ENCODE data around the gene PPP4R3C. TPM values are rescaled to one million over a fixed set of nuclear protein-coding genes. Genes with fewer than 3 reads are reported as not detected.

Gene PPP4R3C
- total RNA-seq (not detected in 2 replicates), polyA plus RNA-seq (not detected in 2 replicates), polyA minus RNA-seq (not detected in 2 replicates)
- not detected for total RNA-seq (2013)

- H3K9me3 Mint-ChIP-seq (ENCODE audit: insufficient read depth): no peaks in the 10 kb centered on the region
- H3K27me3 Mint-ChIP-seq: no peaks in the 10 kb centered on the region
- Histone ChIP-seq H3K4me1 (ENCODE audit: control insufficient read depth in 2 of 2, insufficient read depth in 2 of 2, low read length in 2 of 2) (no peaks in the 10 kb centered on the region), H3K4me2 (replicated peaks; ENCODE audit: low read depth, low read length, poor library complexity, severe bottlenecking) (no peak within 1 kb of the TSS), H4K20me1 (ENCODE audit: control insufficient read depth, insufficient read depth, low read length, poor library complexity, severe bottlenecking) (no peaks in the 10 kb centered on the region), H3K36me3 (replicated peaks in 1 of 2; ENCODE audit: control extremely low read depth in 1 of 2, control insufficient read depth in 1 of 2, extremely low read depth in 1 of 2, insufficient read depth in 2 of 2, low read length in 1 of 2) (no peaks in the 10 kb centered on the region), H2AFZ (ENCODE audit: insufficient read depth, low read depth, low read length, poor library complexity, severe bottlenecking) (no peak within 1 kb of the TSS), H3K27me3 (replicated peaks in 1 of 4; ENCODE audit: control extremely low read depth in 1 of 4, control insufficient read depth in 3 of 4, insufficient read depth in 4 of 4, low read length in 3 of 4) (no peaks in the 10 kb centered on the region), H3K79me2 (ENCODE audit: control insufficient read depth, insufficient read depth, low read length) (no peaks in the 10 kb centered on the region), H3K4me3 (ENCODE audit: control extremely low read depth in 1 of 5, extremely low read depth in 1 of 5, insufficient read depth in 1 of 5, low read depth in 2 of 5, low read length in 4 of 5) (no peak within 1 kb of the TSS), H3K9me3 (ENCODE audit: control extremely low read depth in 1 of 3, control insufficient read depth in 2 of 3, insufficient read depth in 1 of 3, low read length in 2 of 3) (peaks cover 0 to 12% (median 0%) of the 10 kb centered on the region in 3 donors), H3K9ac (ENCODE audit: low read length) (no peak within 1 kb of the TSS), H3K27ac (ENCODE audit: low read length in 2 of 2) (no peak within 1 kb of the TSS)
- H3K4me1 Mint-ChIP-seq: no peaks in the 10 kb centered on the region
- DNase-seq (no peak), ATAC-seq (ENCODE audit: low read depth) (no peak)
- TF ChIP-seq EZH2 (IDR thresholded peaks at IDR 0.05; ENCODE audit: borderline replicate concordance, insufficient read depth, low read depth, low read length, poor library complexity, severe bottlenecking): no peak
- TF ChIP-seq CTCF (IDR thresholded peaks at IDR 0.05): no peak
- WGBS (ENCODE audit: insufficient coverage): 92% methylated on average over 9 of the region's 14 CpGs
- H3K27ac Mint-ChIP-seq: no peak within 1 kb of the TSS
- ChIA-PET CTCF (no interaction called here), POLR2A (no interaction called here)
- no peak within 1 kb of the TSS for H3K4me3 Mint-ChIP-seq
- intact Hi-C loops (cut with micrococcal nuclease): no loop called here
Measured at GRCh38 chrX:27463187-27463586, at the start of gene PPP4R3C. PPP4R3C (minus strand) TSS chrX:27463341; CDS start chrX:27463296, 45 bp downstream.

DNA sequence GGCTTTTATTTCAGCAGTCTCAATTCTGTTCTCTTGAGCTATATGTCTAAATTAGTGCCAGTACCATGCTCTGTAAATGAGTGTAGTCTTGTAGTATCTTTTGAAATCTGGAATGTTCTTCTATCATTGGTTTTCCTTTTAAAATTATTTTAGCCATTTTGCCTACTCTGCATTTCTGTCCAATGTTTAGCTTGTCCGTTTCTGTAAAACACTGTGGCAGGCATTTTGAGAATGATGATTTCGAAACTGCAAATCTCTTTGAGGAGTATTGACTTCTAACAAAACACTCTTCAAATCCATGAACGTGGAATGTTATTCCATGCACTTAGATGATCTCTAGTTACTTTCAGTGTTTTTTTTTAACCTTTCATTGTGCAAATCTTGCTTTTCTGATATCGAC lies 28.3 kb upstream of the PPP4R3C start:
- POLR2A ChIA-PET: no interaction called here
- no peak overlapping the region for H3K4me3 Mint-ChIP-seq
- Histone ChIP-seq H3K27me3 (replicated peaks in 1 of 4; ENCODE audit: control extremely low read depth in 1 of 4, control insufficient read depth in 3 of 4, insufficient read depth in 4 of 4, low read length in 3 of 4) (no peaks in the 10 kb centered on the region), H3K27ac (ENCODE audit: low read length in 2 of 2) (no peak overlapping the region), H3K4me2 (replicated peaks; ENCODE audit: low read depth, low read length, poor library complexity, severe bottlenecking) (no peak overlapping the region), H4K20me1 (ENCODE audit: control insufficient read depth, insufficient read depth, low read length, poor library complexity, severe bottlenecking) (no peaks in the 10 kb centered on the region), H3K9ac (ENCODE audit: low read length) (no peak overlapping the region), H3K79me2 (ENCODE audit: control insufficient read depth, insufficient read depth, low read length) (no peaks in the 10 kb centered on the region), H3K4me3 (ENCODE audit: control extremely low read depth in 1 of 5, extremely low read depth in 1 of 5, insufficient read depth in 1 of 5, low read depth in 2 of 5, low read length in 4 of 5) (no peak overlapping the region), H3K4me1 (ENCODE audit: control insufficient read depth in 2 of 2, insufficient read depth in 2 of 2, low read length in 2 of 2) (no peaks in the 10 kb centered on the region), H3K36me3 (replicated peaks in 1 of 2; ENCODE audit: control extremely low read depth in 1 of 2, control insufficient read depth in 1 of 2, extremely low read depth in 1 of 2, insufficient read depth in 2 of 2, low read length in 1 of 2) (no peaks in the 10 kb centered on the region), H3K9me3 (ENCODE audit: control extremely low read depth in 1 of 3, control insufficient read depth in 2 of 3, insufficient read depth in 1 of 3, low read length in 2 of 3) (no peaks in the 10 kb centered on the region), H2AFZ (ENCODE audit: insufficient read depth, low read depth, low read length, poor library complexity, severe bottlenecking) (no peak overlapping the region)
- CTCF ChIA-PET: no interaction called here
- TF ChIP-seq CTCF (IDR thresholded peaks at IDR 0.05): no peak
- TF ChIP-seq EZH2 (IDR thresholded peaks at IDR 0.05; ENCODE audit: borderline replicate concordance, insufficient read depth, low read depth, low read length, poor library complexity, severe bottlenecking): no peak
- no peaks in the 10 kb centered on the region for H3K9me3 Mint-ChIP-seq (ENCODE audit: insufficient read depth)
- ATAC-seq (ENCODE audit: low read depth) (no peak), DNase-seq (no peak)
- no peak overlapping the region for H3K27ac Mint-ChIP-seq
- intact Hi-C loops (cut with micrococcal nuclease): no loop called here
- H3K4me1 Mint-ChIP-seq: no peaks in the 10 kb centered on the region
- no CpG with 5 or more reads among the region's 4 CpGs for WGBS (ENCODE audit: insufficient coverage)
- H3K27me3 Mint-ChIP-seq: no peaks in the 10 kb centered on the region

Data from B cell (primary cell).